ENCODE results near the gene MMP1. TPM values are rescaled to one million over a fixed set of nuclear protein-coding genes. Genes with fewer than 3 reads are reported as not detected.

Gene MMP1
- total RNA-seq (2021), result 0.35 TPM in 1 of 2 replicates, not detected in the other
- Bru-seq, nascent RNA, result not detected
- BruChase-seq, experiment 1, labeled RNA remaining after a 2-hour chase, result not detected
- BruChase-seq, experiment 2, labeled RNA remaining after a 6-hour chase, result not detected
- long read RNA-seq, result 0 reads

DNA sequence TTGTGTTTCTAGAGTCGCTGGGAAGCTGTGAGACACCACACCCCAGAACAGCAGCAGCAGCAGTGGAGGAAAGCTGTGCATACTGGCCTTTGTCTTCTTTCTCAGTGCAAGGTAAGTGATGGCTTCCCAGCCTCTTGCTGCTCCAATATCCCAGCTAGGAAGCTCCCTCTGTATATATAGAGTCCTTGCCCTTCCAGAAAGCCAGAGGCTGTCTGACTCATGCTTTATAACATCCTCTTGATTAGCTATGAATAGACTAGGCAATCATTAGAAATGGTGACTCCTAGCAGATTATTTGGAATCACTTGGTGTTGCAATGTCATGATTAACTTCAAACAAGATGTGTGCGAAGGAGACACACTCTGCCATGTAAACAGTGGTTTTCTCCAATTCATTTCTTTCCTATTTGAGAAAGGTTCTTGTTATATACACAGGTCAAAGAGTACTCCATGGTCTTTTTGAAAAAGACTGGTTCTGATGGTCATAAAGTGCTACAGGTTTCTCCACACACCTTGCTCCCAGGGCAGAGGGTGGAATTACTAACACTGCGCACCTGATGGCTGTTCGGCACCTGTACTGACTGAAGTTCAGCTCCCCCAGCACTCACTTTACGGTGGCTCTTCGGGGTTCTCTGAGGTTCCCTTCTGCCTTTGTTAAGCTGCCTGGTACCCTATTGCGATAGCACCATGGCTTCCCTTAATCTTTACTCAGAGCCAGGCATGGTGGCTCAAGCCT is at the start of gene MMP1:
Gene MMP1, minus strand, starts transcription at position 149 of the 735 bp plus-strand sequence. Its CDS starts 68 bp downstream, at position 81.
- Histone ChIP-seq H3K4me2 (0 out of 2 replicates have a peak within 1 kb of the TSS, but pooled peaks have one; percentile 10), H3K79me2 (ENCODE audit: low read depth) (no peaks in the 10 kb centered on the region), H3K4me1 (replicated peaks; ENCODE audit: insufficient read depth) (peaks cover 10% of the 10 kb centered on the region; the same call in 1 of the 2 replicates), H3K9me3 (ENCODE audit: insufficient read depth, low read depth) (no peaks in the 10 kb centered on the region), H2AFZ (no peak within 1 kb of the TSS; the same call in 1 of the 2 replicates), H3F3A (ENCODE audit: insufficient read depth, low read depth) (peaks cover 11% of the 10 kb centered on the region; the same call in 1 of the 2 replicates), H3K27ac (no peak within 1 kb of the TSS), H3K27me3 (ENCODE audit: insufficient read depth, low read depth) (no peaks in the 10 kb centered on the region), H4K20me1 (ENCODE audit: insufficient read depth) (no peaks in the 10 kb centered on the region), H3K4me3 (no peak within 1 kb of the TSS), H3K9me2 (ENCODE audit: insufficient read depth) (no peaks in the 10 kb centered on the region), H3K36me3 (ENCODE audit: low read depth) (no peaks in the 10 kb centered on the region)
- no peak for TF ChIP-seq EZH2 (IDR thresholded peaks at IDR 0.05; ENCODE audit: low read depth)
- TF ChIP-seq, protein P1, sequence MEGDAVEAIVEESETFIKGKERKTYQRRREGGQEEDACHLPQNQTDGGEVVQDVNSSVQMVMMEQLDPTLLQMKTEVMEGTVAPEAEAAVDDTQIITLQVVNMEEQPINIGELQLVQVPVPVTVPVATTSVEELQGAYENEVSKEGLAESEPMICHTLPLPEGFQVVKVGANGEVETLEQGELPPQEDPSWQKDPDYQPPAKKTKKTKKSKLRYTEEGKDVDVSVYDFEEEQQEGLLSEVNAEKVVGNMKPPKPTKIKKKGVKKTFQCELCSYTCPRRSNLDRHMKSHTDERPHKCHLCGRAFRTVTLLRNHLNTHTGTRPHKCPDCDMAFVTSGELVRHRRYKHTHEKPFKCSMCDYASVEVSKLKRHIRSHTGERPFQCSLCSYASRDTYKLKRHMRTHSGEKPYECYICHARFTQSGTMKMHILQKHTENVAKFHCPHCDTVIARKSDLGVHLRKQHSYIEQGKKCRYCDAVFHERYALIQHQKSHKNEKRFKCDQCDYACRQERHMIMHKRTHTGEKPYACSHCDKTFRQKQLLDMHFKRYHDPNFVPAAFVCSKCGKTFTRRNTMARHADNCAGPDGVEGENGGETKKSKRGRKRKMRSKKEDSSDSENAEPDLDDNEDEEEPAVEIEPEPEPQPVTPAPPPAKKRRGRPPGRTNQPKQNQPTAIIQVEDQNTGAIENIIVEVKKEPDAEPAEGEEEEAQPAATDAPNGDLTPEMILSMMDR (conservative IDR thresholded peaks at IDR 0.05), result no peak
- intact Hi-C loops (cut with micrococcal nuclease; ENCODE audit: unreplicated experiment), result no loop called here
- no TSS peak for BruUV-seq (replicated peaks)
- CTCF ChIA-PET, result no interaction called here
- POLR2A ChIA-PET (ENCODE audit: unreplicated experiment), result no interaction called here
- DNase-seq, result peak in 1 of 2 experiments; percentile 45

DNA sequence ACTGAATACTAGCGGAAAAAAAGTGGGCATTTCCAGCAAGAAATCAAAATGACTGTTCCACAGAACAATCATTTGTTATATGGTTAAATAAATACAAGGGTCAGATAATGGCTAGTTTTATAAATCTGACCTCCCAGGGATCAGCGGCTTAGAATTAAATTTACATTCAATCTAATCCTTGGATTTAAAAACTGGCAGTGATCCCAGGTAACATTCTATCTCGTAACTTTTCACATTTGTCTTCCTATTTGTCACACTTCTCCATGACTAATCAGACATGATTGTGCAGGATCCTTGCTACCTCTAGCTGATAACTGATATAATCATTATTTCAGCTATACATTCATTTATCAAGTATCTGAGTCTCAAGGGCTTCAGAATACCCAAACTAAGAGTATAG is 48.3 kb upstream of the MMP1 start:
- ChIA-PET POLR2A (ENCODE audit: unreplicated experiment) (no interaction called here), CTCF (no interaction called here)
- Histone ChIP-seq H2AFZ (no peak overlapping the region), H3K36me3 (ENCODE audit: low read depth) (no peaks in the 10 kb centered on the region), H3K27me3 (ENCODE audit: insufficient read depth, low read depth) (no peaks in the 10 kb centered on the region), H3K79me2 (ENCODE audit: low read depth) (no peaks in the 10 kb centered on the region), H3K9me3 (ENCODE audit: insufficient read depth, low read depth) (peaks cover 6% of the 10 kb centered on the region), H3K27ac (no peak overlapping the region), H3K4me2 (0 out of 2 replicates have a peak overlapping the region, but pooled peaks have one; percentile 6), H3K9me2 (ENCODE audit: insufficient read depth) (no peaks in the 10 kb centered on the region), H3K4me1 (replicated peaks; ENCODE audit: insufficient read depth) (peaks cover 37% of the 10 kb centered on the region), H3F3A (ENCODE audit: insufficient read depth, low read depth) (peaks cover 19% of the 10 kb centered on the region; the same call in 1 of the 2 replicates), H3K4me3 (no peak overlapping the region), H4K20me1 (ENCODE audit: insufficient read depth) (no peaks in the 10 kb centered on the region)
- no TSS peak for BruUV-seq (replicated peaks)
- peak in 1 of 2 experiments; percentile 50 for DNase-seq
- TF ChIP-seq, protein P1 (conservative IDR thresholded peaks at IDR 0.05), result no peak
- no peak for TF ChIP-seq EZH2 (IDR thresholded peaks at IDR 0.05; ENCODE audit: low read depth)
- intact Hi-C loops (cut with micrococcal nuclease; ENCODE audit: unreplicated experiment), result no loop called here

DNA sequence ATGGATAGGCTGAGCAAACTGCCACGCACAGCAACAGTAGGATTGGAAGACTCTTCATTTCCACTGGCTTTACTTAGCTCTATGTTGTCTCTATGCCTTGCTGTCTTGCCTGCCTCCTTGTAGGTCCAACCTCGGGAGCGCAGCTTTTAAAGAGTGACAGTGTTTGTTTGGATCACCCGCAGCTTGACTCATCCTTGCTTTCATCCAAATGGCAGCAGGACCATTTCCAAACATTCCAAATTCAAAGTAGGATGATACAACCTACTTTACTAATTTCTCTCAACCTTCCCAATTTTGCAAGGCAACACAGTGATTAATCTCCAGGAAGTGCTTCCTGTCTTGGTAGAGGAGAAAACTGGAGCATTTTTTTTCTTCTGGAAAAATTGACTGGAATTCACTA is 45.5 kb upstream of the MMP1 start, which contains the start of gene MMP3:
Gene MMP3, minus strand, starts transcription at position 121 of the 400 bp plus-strand sequence. Its CDS starts 63 bp downstream, at position 58.
- no peak for DNase-seq
- Histone ChIP-seq H3K9me3 (ENCODE audit: insufficient read depth, low read depth) (no peaks in the 10 kb centered on the region; the same call in 1 of the 2 replicates), H3K36me3 (ENCODE audit: low read depth) (no peaks in the 10 kb centered on the region), H3K27me3 (ENCODE audit: insufficient read depth, low read depth) (no peaks in the 10 kb centered on the region), H3K27ac (no peak within 1 kb of the TSS), H3K4me3 (no peak within 1 kb of the TSS), H3K79me2 (ENCODE audit: low read depth) (no peaks in the 10 kb centered on the region), H3K4me2 (no peak within 1 kb of the TSS), H3F3A (ENCODE audit: insufficient read depth, low read depth) (peaks cover 7% of the 10 kb centered on the region; the same call in 1 of the 2 replicates), H3K4me1 (replicated peaks; ENCODE audit: insufficient read depth) (peaks cover 11% of the 10 kb centered on the region), H2AFZ (no peak within 1 kb of the TSS), H3K9me2 (ENCODE audit: insufficient read depth) (no peaks in the 10 kb centered on the region), H4K20me1 (ENCODE audit: insufficient read depth) (no peaks in the 10 kb centered on the region)
- ChIA-PET POLR2A (ENCODE audit: unreplicated experiment) (no interaction called here), CTCF (no interaction called here)
- TF ChIP-seq EZH2 (IDR thresholded peaks at IDR 0.05; ENCODE audit: low read depth), result no peak
- TF ChIP-seq, protein P1 (conservative IDR thresholded peaks at IDR 0.05), result no peak
- BruUV-seq (replicated peaks), result no TSS peak
- intact Hi-C loops (cut with micrococcal nuclease; ENCODE audit: unreplicated experiment), result no loop called here
